GM18498 (cell line): ENCODE results near the gene SLC38A3.
"Not testable (repeated sequence)": the region's sequence is repeated elsewhere in the genome, so short reads cannot be mapped to it uniquely, and the experiment has no call there.

ENCODE experiments used
- ATAC-seq: cut with Tn5 transposase; IDR thresholded peaks from one replicate; pipeline ENCODE4 v1.9.1; 2021; ENCODE audit warnings: mild to moderate bottlenecking, moderate library complexity; ENCODE audit not compliant: unreplicated experiment

SLC38A3 gene

GRCh38 chr3:50208677-50209344 lies 3.7 kb downstream of the SLC38A3 start:
- no peak for ATAC-seq

GRCh38 chr3:50210176-50210509 lies 5.1 kb downstream of the SLC38A3 start:
- ATAC-seq = no peak

- ATAC-seq = no peak
These were observed 5.7 kb downstream of the SLC38A3 start for GRCh38 chr3:50210510-50211367.

- not testable (repeated sequence) for ATAC-seq
These were observed 6.3 kb downstream of the SLC38A3 start for GRCh38 chr3:50211368-50211717.

GRCh38 chr3:50211930-50212329 lies 6.9 kb downstream of the SLC38A3 start:
- ATAC-seq = no peak

GRCh38 chr3:50212502-50212901 lies 7.4 kb downstream of the SLC38A3 start:
- ATAC-seq = no peak

GRCh38 chr3:50212971-50213370 lies 7.9 kb downstream of the SLC38A3 start:
- no peak for ATAC-seq

GRCh38 chr3:50213373-50213772 lies 8.3 kb downstream of the SLC38A3 start:
- no peak for ATAC-seq

GRCh38 chr3:50214824-50215223 lies 9.8 kb downstream of the SLC38A3 start:
- no peak for ATAC-seq

GRCh38 chr3:50215529-50215928 lies 10.5 kb downstream of the SLC38A3 start:
- ATAC-seq = no peak

- ATAC-seq = no peak
These were observed 12.6 kb downstream of the SLC38A3 start for GRCh38 chr3:50217681-50218080.

GRCh38 chr3:50218448-50218847 lies 13.4 kb downstream of the SLC38A3 start:
- ATAC-seq = no peak

GRCh38 chr3:50219285-50219684 lies 14.2 kb downstream of the SLC38A3 start:
- ATAC-seq = no peak

GRCh38 chr3:50220109-50220508 lies 15.0 kb downstream of the SLC38A3 start:
- ATAC-seq = no peak

GRCh38 chr3:50221051-50221410 lies 16.0 kb downstream of the SLC38A3 start:
- ATAC-seq = no peak

GRCh38 chr3:50221411-50222168 lies 16.5 kb downstream of the SLC38A3 start:
- ATAC-seq = no peak

GRCh38 chr3:50222169-50222528 lies 17.1 kb downstream of the SLC38A3 start:
- no peak for ATAC-seq

GRCh38 chr3:50224639-50225038 lies 19.6 kb downstream of the SLC38A3 start:
- no peak for ATAC-seq

- no peak for ATAC-seq
These were observed 21.9 kb downstream of the SLC38A3 start for GRCh38 chr3:50226888-50227389.

GRCh38 chr3:50227390-50228183 lies 22.5 kb downstream of the SLC38A3 start:
- peak; percentile 86 for ATAC-seq

GRCh38 chr3:50228184-50228763 lies 23.2 kb downstream of the SLC38A3 start:
- ATAC-seq = not testable (repeated sequence)
